Stimulated activated CD4-positive, alpha-beta T cell treated with anti-CD3 and anti-CD28 coated beads, Interleukin-12 subunit alpha, Interleukin-12 subunit beta, amount 100 ng/mL, for 48 hours (primary cell): Measurements from ENCODE around the gene EPM2AIP1.
"Not testable (repeated sequence)": the region's sequence is repeated elsewhere in the genome, so short reads cannot be mapped to it uniquely, and the experiment has no call there.

Experiments
- DNase-seq, 3 donors: peaks; one replicate each; pipeline ENCODE4 v3.0.0-alpha.2; 2020; ENCODE audit warnings: low read depth in 2 of 3, low spot score in 1 of 3

Gene EPM2AIP1

DNA sequence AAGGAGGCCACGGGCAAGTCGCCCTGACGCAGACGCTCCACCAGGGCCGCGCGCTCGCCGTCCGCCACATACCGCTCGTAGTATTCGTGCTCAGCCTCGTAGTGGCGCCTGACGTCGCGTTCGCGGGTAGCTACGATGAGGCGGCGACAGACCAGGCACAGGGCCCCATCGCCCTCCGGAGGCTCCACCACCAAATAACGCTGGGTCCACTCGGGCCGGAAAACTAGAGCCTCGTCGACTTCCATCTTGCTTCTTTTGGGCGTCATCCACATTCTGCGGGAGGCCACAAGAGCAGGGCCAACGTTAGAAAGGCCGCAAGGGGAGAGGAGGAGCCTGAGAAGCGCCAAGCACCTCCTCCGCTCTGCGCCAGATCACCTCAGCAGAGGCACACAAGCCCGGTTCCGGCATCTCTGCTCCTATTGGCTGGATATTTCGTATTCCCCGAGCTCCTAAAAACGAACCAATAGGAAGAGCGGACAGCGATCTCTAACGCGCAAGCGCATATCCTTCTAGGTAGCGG is at the start of gene EPM2AIP1:
TSS of gene EPM2AIP1 (minus strand) at position 326 of the 520 bp plus-strand sequence. CDS start at position 272, 54 bp downstream.
- DNase-seq = no peak

DNA sequence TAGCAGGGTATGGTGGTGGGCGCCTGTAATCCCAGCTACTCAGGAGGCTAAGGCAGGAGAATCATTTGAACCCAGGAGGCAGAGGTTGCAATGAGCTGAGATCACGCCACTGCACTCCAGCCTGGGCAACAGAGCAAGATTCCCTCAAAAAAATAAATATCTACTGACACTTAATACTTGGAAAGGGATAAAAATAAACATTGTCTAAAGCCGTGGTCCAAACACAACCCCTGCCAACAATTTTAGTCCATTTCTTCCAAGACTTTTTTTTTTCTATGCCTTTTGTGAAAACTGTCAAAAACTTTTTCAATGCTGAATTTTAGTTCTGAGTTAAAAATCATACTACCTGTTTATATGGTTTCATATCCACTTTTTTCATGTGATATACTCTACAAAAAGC is 49.8 kb upstream of the EPM2AIP1 start:
- DNase-seq = not testable (repeated sequence)

DNA sequence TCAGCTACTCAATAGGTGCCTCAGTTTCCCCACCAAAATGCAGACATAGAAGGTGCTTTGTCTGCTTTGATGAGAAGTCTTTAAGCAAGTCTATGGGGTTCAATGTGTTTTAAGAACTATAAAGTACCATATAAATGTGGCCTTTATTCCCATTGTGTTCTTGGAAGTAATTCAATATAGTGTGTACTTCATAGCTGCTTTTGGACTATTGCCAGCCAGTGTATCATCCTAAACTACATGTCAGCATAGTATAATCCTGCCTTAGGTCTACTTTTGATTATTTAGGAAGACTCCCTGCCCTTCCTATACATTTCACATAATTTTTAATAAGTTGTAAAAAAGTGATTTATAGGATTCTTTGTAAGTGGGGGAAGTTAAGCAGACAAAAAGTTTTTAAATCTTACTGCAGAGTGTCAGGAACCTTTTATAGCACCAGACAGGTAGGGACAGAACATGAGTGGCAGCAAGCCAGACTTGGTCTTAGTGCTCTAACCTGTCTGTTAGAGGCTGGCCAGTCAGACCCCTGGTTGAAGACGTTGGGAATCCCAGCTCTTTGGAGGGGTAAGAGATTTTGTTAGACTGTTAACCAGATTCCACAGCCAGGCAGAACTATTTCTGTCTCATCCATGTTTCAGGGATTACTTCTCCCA is 48.7 kb upstream of the EPM2AIP1 start:
- DNase-seq = no peak

DNA sequence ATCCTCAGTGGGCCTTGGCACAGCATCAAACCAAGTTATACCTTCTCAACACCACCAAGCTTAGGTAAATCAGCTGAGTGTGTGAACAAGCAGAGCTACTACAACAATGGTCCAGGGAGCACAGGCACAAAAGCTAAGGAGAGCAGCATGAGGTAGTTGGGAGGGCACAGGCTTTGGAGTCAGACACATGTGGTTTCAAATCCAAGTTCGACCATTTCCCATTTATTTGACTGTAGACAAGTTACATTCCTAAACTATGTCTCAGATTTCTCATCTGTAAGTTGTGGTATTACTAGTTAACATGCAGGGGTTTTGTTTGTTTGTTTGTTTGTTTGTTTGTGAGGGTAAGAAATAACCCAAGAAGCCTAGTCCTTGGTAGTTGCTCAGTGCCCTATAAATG is 47.3 kb upstream of the EPM2AIP1 start:
- no peak for DNase-seq

DNA sequence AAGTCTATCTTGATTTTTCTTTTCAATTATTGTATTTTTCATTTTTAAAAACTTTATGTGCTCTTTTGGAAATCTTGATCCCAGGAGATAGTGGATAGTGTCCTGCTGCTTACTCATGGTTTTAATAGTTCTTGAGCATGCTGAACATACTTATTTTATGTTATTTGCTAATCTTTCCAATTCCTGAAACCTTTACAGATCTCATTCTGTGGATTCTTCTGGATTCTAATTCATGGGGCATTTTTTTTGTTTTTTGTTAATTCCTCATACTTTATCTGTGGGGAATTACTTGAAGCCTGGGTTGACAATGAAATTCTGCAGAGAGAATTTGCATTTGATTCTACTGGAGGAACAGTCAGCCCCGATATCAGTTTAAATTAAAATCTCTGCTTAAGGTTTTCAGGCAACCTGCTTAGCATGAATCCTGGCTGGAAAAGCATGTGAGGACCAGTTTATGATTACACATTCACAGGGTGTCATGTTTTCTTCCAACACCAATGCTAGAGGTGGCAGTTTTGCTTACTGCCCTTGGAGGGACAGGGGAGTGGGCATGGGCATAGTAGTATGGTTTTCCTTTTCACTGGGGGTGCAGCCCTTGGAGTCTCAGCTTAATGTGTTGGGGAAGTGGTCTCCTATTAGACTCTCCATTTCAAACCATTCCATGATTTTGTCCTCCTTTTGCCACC is 46.4 kb upstream of the EPM2AIP1 start:
- no peak for DNase-seq

DNA sequence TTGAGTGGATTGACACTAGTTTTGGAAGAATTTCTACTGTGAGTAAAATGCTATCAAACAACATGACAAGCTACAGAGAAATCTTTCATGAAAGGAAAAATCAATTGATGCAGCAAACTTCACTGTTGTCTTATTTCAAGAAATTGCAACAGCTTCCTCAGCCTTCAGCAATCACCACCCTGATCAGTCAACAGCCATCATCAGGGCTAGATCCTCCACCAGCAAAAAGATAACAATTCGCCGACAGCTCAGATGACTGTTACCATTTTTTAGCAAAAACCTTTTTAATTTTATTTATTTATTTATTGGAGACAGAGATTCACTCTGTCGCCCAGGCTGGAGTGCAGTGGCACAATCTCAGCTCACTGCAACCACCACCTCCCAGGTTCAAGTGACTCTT is 44.4 kb upstream of the EPM2AIP1 start:
- no peak for DNase-seq

DNA sequence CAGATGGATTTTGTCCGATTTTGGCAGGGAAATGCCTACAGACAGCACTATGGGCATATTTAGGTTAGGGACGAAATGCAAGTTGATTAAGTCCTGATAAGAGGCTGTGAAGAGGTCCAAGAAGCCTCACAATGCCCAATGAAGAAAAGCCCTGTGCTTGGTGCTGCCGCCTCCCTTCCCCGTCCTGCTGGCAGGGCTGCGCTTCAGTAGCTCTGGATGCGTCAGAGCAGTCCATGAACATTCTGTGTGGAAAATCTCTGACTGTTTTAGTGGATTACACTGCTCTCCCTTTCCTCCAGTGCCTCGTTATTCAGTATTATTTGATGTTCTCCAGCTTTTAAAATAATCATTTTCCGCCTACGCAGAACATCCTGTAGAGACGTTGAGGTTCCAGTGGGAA is 40.0 kb upstream of the EPM2AIP1 start:
- DNase-seq = no peak

DNA sequence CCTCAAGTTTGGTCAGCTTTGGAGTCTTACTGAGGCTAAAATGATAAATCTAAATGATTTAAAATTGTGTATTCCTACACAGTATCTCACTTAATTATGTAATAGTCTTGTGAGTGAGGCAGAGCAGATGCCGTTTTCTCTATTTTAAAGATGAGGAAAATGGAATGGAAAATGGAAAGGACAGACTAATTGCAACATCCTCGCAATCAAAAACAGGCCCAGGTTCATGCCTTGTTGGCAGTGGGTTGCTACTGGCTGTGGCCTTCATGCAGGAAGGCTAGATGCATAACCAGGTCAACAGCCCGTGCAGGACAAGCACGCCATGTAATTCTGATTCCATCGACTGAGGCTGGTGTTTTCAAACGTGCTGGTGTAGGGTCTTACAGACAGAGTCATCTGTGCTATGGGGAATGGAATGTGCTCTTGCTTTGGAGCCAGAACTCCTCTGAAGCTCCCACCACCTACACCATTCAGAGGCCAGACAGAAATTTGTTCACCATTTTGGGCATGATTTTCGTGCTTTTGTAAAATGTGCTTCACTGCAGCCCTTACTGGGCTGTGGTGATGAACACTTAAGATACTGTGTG is 38.3 kb upstream of the EPM2AIP1 start:
- DNase-seq = no peak

DNA sequence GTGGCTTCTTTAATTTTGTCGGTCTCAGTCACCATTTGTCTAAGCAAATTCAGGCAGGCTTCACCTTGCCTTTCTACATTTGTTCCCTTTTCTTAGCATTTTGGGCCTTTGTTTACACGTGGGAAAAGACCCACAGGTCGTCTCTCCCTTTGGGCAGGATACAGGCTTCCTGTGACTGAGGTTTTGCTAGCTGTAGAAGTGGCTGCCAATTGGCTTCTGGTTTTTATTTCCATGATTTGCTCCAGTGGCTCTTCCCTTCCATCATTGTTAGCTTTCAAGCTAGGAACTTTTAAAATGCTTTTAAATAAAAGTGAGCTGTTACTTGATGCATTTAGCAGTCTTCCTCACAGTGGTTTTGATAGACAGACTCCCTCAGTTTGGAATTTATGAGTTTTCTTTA is 37.7 kb upstream of the EPM2AIP1 start:
- no peak for DNase-seq

DNA sequence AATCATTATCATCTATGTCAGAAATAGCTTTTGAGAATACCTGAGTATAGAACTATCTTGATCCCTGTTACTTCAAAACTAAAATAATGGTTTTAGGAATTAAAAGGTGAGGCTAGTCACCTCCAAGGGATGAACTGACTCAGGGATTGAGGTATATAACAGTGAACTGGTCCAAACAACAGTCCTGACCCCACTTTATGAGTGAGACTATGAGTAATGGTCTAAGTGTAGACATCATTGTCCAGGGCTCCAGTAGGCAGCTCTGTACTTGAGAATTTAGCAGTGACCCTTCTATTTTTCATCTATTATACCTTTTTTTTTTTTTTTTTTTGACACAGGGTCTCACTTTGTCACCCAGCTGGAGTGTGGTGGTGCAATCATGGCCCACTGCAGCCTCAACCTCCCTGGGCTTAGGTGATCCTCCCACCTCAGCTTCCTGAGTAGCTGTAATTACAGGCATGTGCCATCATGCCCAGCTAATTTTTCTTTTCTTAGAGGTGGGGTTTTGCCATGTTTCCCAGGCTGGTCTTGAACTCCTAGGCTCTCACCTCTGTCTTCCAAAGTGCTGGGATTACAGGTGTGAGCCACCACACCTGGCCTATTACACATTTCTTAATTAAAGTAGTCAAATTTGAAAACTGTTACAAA is 36.7 kb upstream of the EPM2AIP1 start:
- no peak for DNase-seq

DNA sequence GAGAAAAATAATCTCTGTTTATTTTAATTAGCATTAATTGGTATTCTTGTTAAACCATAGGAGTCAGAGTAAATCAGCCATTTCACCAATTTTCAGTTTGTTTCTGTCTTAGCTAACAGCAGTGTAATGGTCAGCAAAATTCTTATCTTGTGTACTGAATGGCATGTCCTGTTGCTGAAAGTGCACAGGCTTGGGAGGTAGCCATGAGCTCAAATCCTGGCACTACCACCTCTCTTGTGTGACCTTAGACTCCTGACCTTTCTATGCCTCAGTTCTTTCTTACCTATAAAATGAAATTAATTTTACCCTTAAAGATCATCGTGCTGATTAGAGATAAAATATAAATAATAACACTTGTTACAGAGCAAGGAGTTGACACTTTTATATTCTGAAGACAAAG is 36.2 kb upstream of the EPM2AIP1 start:
- no peak for DNase-seq

DNA sequence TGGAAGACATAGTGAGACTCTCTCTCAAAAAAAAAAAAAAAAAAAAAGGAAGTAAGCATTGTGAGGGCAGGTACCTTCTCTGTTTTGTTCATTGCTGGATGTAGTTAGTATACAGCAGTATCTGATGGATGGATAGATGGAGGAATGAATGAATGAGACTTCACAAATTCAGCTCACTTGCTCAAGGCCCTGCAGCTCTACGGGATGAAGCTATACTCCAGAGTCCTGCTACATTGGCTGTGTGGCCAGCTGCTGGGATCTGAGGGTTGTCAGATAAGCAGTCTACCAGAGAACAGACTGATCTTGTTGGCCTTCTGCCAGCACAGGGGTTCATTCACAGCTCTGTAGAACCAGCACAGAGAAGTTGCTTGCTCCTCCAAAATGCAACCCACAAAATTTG is 35.4 kb upstream of the EPM2AIP1 start:
- DNase-seq = no peak

DNA sequence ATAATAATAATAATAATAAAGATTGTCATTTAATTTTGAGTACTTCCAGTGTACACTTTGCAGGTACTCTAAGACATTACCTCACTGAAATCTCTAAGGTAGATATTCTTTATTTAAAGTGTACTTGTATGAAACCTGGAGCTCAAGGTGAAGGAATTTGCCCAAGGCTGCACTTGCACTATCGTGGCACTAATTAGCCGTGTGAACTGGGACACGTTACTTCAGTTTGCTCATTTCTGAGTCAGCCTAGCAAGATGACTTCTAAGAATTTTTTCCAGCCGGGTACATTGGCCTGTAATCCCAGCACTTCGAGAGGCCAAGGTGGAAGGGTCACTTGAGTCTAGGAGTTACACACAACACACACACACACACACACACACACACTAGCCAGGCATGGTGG is 33.9 kb upstream of the EPM2AIP1 start:
- no peak for DNase-seq

DNA sequence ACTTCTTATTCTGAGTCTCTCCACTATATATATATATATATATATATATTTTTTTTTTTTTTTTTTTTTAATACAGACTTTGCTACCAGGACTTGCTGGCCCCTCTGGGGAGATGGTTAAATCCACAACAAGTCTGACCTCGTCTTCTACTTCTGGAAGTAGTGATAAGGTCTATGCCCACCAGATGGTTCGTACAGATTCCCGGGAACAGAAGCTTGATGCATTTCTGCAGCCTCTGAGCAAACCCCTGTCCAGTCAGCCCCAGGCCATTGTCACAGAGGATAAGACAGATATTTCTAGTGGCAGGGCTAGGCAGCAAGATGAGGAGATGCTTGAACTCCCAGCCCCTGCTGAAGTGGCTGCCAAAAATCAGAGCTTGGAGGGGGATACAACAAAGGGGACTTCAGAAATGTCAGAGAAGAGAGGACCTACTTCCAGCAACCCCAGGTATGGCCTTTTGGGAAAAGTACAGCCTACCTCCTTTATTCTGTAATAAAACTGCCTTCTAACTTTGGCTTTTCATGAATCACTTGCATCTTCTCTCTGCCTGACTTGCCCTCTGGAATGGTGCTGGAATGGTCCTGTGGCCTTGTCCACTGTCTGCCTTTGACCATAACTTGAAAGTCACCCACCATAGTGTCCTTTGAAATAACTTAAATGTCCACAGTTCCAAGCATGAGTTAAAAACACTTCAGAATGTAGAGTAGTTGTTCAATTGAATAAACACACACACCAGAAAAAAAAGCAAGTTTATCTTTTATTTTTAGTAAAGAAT is 32.8 kb upstream of the EPM2AIP1 start:
- no peak for DNase-seq

DNA sequence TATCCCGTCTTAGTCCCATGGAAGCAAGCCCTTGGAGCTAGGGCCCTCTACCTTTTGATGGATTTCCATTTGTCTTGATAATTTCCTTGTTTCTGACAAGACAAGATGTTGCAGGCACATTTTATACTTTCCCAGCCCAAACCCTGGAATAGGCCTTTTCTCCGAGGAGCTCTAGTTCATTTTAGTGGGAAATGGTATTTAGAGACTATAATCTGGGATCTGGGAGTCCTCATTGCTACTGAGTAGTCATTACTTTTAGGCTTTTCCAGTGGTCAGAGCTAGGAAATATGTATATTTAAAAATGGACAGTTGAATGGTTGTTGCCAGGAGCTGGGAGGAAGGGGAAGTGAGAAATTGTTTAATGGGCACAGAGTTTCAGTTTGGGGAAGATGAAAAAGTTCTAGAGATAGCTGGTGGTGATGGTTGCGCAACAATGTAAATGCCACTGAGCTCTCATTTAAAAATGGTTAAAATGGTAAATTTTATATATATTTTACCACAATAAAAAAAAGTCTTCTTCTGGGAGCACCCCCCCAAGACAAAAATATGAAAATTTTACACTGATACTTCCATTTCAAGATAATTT is 32.0 kb upstream of the EPM2AIP1 start:
- no peak for DNase-seq

DNA sequence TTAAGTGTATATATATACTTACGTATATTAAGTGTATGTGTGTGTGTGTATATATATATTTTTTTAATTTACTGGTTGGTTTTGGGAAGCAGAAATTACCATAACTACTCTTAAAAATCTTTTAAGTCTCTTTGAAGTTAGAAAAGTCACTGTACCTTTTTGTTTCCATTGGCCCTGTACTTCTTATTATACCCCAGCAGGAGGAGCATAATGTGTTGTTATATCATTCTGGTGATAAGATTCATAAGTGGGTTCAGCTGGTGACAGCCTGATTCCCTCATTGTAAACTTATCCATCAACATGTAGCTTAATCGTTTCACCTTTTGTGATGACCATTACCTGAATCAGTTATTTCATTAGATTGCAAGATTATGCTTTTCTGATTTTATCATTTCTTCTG is 31.2 kb upstream of the EPM2AIP1 start:
- no peak for DNase-seq

DNA sequence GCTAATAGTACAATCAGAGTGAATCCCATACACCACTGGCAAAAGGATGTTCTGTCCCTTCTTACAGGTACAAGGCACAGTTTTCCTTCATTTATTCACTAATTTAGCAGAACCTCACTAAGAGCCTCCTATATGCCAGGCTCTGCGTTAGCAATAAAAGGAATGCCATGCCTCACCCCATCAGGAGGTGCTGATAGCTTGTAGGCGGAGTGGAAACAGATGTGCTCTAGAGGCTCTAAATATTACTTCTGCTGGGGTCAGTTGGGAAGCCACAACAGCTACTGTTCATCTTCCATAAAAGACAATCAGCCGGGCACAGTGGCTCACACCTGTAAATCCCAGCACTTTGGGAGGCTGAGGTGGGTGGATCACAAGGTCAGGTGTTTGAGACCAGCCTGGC is 24.8 kb upstream of the EPM2AIP1 start:
- no peak for DNase-seq

DNA sequence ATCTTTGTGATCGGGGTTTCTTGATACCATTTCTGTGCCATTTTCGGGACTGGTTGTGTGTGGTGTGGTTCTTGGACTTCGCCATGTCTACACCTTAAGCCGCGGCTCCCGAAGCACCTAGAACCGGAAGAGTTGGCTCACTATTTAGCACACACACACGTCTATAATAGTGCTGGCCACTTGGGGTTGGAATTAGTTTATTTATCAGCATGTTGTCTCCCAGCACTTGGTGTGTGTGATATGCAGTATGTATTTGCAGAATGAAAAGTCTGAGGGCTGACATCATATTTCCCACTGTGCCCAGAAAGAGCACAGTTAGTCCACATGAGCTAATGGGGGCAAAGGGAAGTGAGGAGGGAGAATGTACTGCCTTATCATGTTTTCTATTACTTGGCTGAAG is 24.0 kb upstream of the EPM2AIP1 start:
- DNase-seq = no peak

DNA sequence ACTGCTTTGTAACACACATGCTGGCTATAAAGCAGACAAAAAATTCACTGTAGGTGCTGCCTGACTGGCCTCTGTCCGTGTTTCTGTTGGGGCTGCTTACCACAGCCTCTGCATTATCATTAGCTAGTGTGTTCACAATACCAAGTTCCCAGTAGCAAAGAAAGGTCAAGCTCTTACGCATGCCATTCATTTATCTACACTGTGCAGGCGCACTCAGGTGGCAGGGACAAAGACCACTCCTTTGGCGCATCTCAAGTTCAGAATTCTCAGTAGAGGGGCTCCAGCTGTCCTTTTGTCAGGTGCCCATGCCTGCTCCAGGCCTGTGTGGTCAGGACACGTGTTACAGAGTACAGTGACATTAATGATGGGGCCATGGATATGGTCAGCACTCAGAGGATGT is 22.7 kb upstream of the EPM2AIP1 start:
- no peak for DNase-seq

DNA sequence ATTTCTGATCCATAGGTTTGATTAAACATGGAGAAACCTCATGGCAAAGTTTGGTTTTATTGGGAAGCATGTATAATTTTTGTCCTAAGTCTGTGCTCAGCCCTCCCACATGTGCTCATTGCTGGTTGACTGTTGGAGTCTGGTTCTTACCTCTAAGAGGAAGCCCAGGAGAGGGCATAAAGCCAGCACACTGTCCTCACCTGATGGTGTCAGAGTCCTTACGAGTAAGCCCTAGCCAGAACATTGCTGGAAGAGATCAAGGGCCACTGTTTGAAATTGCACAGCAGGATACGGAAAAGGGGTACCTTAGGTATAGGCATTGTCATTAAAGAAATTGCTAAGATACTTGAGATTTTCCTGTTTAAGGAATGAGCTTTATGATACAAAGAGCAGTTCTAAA is 21.7 kb upstream of the EPM2AIP1 start:
- DNase-seq = no peak
